Measurements from ENCODE around the gene SNCA. TPM values are rescaled to one million over a fixed set of nuclear protein-coding genes. Genes with fewer than 3 reads are reported as not detected.

Gene SNCA
- total RNA-seq, 2 experiments from 2014 or later, result 1.0 to 1.1 TPM

DNA sequence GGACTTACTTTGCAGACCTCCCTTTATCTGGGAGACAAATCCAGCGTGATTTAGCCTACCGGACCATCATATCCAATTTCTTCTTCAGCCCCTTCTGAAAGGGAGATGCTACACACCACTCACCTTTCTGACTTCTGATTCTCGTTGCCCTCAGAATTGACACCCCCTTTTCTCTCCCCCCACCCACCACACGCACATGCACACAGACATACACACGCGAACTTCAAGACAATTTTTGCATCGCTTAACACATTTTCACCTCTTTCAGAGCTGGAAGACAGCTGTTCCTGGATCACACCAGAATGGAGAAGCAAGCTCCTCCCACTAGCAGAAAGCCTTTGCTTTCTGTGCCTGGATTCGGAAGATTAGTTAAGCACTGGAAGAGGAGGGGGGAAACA lies 1.0 kb upstream of the SNCA start:
- no peak for DNase-seq
- Mint-ChIP-seq H3K4me3 (peak overlapping the region; percentile 78), H3K4me1 (ENCODE audit: low read depth) (peaks cover 17% of the 10 kb centered on the region), H3K9me3 (no peaks in the 10 kb centered on the region), H3K27me3 (ENCODE audit: low read depth) (peaks cover 52% of the 10 kb centered on the region), H3K36me3 (ENCODE audit: low read depth) (no peaks in the 10 kb centered on the region), H3K27ac (no peak overlapping the region)
- intact Hi-C loops (cut with micrococcal nuclease), result loop anchor here (1.0 to 2.0 kb wide), 3 partner anchors 57 to 1015 kb away; partner anchors contain the start of gene MMRN1
- CTCF ChIA-PET, result interaction anchor here (0.5 to 1.0 kb wide), 5 partner anchors 65 to 1773 kb away, joined by 4 to 6 read pairs (median 4); no protein-coding TSS in a partner anchor

DNA sequence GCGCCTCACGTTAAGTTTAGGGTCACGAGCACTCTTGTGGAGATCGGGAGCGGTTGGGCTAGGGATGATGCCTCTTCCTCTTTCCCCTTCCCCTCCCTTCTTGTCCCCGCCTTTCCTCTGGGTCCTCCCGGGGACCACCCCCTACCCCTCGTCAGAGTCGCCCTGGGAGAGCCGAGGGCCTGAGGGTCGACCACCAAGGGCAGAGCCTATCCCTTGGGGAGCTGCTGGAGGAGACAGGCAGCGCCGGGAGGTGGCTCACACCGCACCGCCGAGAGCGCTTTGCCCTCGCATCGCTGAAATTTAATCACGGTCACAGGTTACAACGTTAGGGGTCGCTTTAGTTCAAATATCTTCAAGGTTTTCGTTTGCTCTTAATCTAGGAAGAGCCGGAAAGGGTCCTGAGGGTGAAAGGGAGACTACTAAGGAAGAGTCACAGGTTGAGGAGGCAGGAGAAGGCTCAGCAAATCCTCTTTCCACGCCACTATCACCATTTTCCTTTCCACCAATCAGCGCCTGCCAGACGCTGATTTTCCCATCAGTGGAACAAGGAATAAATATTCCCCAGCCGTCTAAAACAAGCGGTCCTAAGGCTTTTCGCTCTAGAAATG lies 528 bp upstream of the SNCA start:
- intact Hi-C loops (cut with micrococcal nuclease), result loop anchor here (1.0 to 2.0 kb wide), 3 partner anchors 57 to 1015 kb away; partner anchors contain the start of gene MMRN1
- Mint-ChIP-seq H3K4me1 (ENCODE audit: low read depth) (peaks cover 17% of the 10 kb centered on the region), H3K9me3 (no peaks in the 10 kb centered on the region), H3K27ac (no peak overlapping the region), H3K36me3 (ENCODE audit: low read depth) (no peaks in the 10 kb centered on the region), H3K27me3 (ENCODE audit: low read depth) (peaks cover 52% of the 10 kb centered on the region), H3K4me3 (peak overlapping the region; percentile 78)
- CTCF ChIA-PET, result interaction anchor here (0.7 to 1.0 kb wide), 2 partner anchors 66 to 325 kb away, joined by 4 read pairs; no protein-coding TSS in a partner anchor
- DNase-seq, result peak; percentile 53

DNA sequence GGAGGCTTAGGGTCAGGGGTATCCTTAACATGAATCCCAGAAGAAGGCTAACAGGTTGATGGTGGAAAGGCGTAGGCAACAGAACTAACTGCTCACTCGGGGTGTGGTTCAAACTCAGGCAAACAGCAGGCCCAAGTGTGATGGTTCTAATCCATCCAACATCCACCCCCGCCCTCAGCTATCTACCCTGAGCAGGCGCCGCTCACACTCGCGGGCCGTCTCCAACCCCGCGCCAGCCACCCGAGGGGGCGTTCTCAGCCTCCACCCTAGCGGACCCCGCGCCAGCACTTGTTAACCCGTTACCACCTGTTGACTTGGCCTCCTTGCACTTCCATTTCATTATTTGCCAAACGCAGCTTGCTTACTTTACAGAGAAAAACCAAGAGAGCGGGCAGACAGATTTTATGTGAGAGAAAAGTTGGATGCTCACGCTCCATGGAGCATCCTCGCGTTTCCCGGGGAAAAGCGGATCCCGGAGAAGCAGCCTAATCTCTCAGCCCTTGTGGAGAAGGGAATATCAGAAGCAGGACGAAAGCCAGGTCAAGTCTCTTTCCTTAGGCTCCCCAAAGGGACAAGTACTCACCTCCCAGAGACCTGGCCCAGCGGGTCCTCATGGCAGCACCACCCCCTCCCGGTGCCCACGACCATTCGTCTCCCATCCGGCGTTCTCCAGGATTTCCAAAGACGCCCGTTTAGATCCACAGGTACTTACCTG lies 773 bp downstream of the SNCA start:
- Mint-ChIP-seq H3K27ac (no peak overlapping the region), H3K4me3 (peak overlapping the region; percentile 60), H3K27me3 (ENCODE audit: low read depth) (peaks cover 48% of the 10 kb centered on the region), H3K9me3 (no peaks in the 10 kb centered on the region), H3K36me3 (ENCODE audit: low read depth) (no peaks in the 10 kb centered on the region), H3K4me1 (ENCODE audit: low read depth) (peaks cover 17% of the 10 kb centered on the region)
- CTCF ChIA-PET, result no interaction called here
- DNase-seq, result no peak
- intact Hi-C loops (cut with micrococcal nuclease), result loop anchor here (2.0 kb wide), 2 partner anchors 59 to 1013 kb away; partner anchors contain the start of gene MMRN1

DNA sequence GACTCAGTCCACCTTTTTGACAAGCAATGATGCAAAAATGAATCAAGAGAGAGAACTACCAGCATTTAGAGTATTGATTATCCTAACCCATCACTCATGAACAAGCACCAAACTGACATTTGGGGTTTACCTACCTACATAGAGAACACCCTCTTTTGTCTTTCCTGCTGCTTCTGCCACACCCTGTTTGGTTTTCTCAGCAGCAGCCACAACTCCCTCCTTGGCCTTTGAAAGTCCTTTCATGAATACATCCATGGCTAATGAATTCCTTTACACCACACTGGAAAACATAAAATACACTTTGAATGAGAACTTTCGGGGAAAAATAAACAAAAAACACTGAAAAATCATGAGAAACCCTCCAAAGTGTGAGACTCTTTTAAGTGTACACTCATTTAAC lies 1.5 kb downstream of the SNCA start:
- Mint-ChIP-seq H3K27me3 (ENCODE audit: low read depth) (peaks cover 44% of the 10 kb centered on the region), H3K4me3 (no peak overlapping the region), H3K27ac (no peak overlapping the region), H3K4me1 (ENCODE audit: low read depth) (peaks cover 17% of the 10 kb centered on the region), H3K9me3 (no peaks in the 10 kb centered on the region), H3K36me3 (ENCODE audit: low read depth) (no peaks in the 10 kb centered on the region)
- no peak for DNase-seq
- CTCF ChIA-PET, result no interaction called here
- intact Hi-C loops (cut with micrococcal nuclease), result no loop called here

DNA sequence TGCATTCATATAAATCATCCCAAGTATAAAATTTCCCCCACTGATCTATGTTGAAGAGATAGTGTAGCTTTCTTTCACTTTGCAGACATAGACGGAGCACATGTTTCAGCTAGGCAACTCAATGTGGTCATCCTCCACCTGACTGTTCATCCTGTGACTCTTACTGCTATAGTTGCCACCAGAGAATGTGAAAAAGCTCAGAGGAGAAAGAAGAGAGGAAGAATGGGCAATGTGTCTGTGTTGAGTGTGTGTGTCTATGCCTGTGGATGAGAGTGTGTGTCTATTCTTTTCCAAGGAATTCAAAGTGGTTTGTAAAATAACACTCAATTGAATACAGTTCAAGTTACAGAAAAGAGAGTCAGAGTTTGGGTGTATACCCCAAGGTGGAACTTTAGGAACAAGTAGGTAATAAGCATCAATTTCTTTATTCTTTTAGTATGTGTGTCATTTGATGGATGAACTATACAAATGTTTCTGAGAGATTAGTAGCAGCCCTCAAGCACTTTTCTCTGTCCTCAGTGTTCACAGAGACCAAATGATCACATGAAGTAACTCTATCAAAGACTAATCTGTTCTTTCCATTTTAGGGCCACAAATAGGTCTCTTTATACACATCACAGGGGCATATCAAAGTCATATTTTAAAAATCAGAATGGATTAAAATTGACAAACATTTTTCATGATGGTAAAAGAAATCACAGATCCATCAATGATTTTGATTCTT lies 2.3 kb downstream of the SNCA start:
- H3K27ac Mint-ChIP-seq, result no peak overlapping the region
- H3K27me3 Mint-ChIP-seq (ENCODE audit: low read depth), result peaks cover 42% of the 10 kb centered on the region
- no peak for DNase-seq
- no peak overlapping the region for H3K4me3 Mint-ChIP-seq
- H3K9me3 Mint-ChIP-seq, result no peaks in the 10 kb centered on the region
- CTCF ChIA-PET, result no interaction called here
- peaks cover 23% of the 10 kb centered on the region for H3K4me1 Mint-ChIP-seq (ENCODE audit: low read depth)
- H3K36me3 Mint-ChIP-seq (ENCODE audit: low read depth), result no peaks in the 10 kb centered on the region
- intact Hi-C loops (cut with micrococcal nuclease), result no loop called here

DNA sequence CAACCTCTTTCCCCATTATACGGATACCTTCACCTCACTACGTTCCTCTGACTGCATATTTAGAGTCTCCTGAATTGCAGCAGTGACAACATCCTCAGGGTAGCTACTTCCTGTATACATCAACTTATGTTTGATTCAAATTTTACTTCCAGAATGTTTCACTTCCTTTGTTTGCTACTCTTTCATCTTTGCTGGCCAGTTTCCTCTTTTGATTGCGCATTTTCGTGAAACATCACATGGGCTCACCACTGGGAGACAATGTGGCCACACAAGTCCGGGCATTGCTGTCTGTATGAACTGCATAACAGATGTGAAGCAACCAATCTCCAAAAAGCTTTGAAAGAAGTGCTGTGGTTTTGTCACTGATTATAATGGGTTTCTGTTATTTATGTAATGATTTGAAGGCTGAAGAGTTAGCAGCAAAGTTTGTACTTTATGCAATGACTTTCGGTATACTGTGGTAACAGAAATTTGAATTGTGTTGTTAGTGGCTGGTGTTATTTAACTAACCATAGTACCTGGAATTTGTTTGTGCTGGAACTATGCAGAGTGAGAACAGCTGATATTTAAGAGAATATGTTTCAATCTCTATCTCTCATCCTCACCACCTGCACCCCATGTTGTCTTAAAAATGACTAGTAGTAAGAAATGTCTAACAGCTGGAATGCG lies 7.4 kb downstream of the SNCA start:
- peak; percentile 59 for DNase-seq
- peak overlapping the region; percentile 19 for H3K4me3 Mint-ChIP-seq
- CTCF ChIA-PET, result no interaction called here
- H3K27me3 Mint-ChIP-seq (ENCODE audit: low read depth), result peaks cover 9% of the 10 kb centered on the region
- peaks cover 12% of the 10 kb centered on the region for H3K4me1 Mint-ChIP-seq (ENCODE audit: low read depth)
- H3K27ac Mint-ChIP-seq, result peak overlapping the region; percentile 4
- H3K36me3 Mint-ChIP-seq (ENCODE audit: low read depth), result no peaks in the 10 kb centered on the region
- intact Hi-C loops (cut with micrococcal nuclease), result loop anchor here (2.0 kb wide), 1 partner anchor 535 kb away; no protein-coding TSS in a partner anchor
- H3K9me3 Mint-ChIP-seq, result no peaks in the 10 kb centered on the region

DNA sequence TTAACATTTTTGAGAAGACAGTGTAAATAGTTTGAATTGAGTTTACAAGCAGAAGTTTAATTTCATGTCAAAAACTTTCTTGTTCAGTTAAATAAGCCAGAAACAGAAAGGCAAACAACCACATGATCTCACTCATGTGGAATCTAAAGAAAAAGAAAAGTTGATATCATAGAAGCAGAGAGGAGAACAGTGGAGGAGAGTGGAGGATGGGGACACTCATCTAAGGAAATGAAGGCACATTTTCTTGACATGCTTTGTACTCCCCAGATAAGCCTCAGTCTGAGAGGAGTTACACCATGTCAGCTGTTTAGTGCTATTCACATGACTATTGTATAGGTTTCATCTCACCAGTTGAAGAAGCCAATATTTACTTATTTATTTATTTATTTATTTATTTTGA lies 13.5 kb downstream of the SNCA start:
- Mint-ChIP-seq H3K9me3 (no peaks in the 10 kb centered on the region), H3K4me1 (ENCODE audit: low read depth) (no peaks in the 10 kb centered on the region), H3K36me3 (ENCODE audit: low read depth) (no peaks in the 10 kb centered on the region), H3K27ac (no peak overlapping the region), H3K27me3 (ENCODE audit: low read depth) (no peaks in the 10 kb centered on the region), H3K4me3 (no peak overlapping the region)
- no peak for DNase-seq
- CTCF ChIA-PET, result no interaction called here
- intact Hi-C loops (cut with micrococcal nuclease), result no loop called here

DNA sequence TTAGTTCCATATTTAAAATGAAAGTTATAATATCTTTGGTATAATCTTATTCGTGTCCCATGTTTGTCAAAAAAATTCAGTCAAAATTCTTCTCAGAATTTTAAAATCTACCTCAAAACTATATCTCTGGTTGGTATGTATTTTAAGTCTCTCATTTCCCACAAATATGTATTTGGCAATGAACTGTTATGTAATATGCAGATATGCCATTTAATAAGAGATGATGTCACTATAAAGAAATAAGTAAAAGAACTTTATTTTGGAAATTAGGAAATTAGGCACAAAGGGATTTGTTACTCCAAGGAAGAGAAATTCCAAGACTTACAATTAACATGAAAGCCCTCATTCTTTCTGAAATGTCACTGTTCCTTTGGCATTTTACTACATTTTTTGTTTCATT lies 15.3 kb downstream of the SNCA start:
- no peaks in the 10 kb centered on the region for H3K36me3 Mint-ChIP-seq (ENCODE audit: low read depth)
- no peaks in the 10 kb centered on the region for H3K9me3 Mint-ChIP-seq
- no peaks in the 10 kb centered on the region for H3K4me1 Mint-ChIP-seq (ENCODE audit: low read depth)
- intact Hi-C loops (cut with micrococcal nuclease), result no loop called here
- H3K27ac Mint-ChIP-seq, result no peak overlapping the region
- CTCF ChIA-PET, result no interaction called here
- no peak overlapping the region for H3K4me3 Mint-ChIP-seq
- no peak for DNase-seq
- no peaks in the 10 kb centered on the region for H3K27me3 Mint-ChIP-seq (ENCODE audit: low read depth)

DNA sequence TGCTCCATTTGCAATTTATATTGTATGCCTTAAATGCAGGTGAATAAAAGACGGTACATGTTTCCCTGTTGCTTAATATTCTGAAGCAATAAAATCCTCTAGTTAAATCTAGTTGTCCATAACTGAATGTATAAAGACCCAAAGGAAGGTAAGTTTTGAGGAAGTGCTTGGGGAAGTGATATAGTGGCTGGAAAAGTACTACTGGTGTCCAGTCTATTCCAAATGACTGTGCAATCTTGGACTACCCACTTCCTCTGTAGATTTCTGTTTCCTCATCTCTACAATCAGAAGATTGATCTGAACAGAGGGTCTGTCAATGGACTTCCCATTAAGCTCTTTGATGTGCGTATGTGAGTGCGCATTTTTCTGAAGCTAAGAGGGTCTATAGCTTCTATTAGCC lies 17.0 kb downstream of the SNCA start:
- CTCF ChIA-PET, result no interaction called here
- Mint-ChIP-seq H3K4me1 (ENCODE audit: low read depth) (no peaks in the 10 kb centered on the region), H3K27ac (no peak overlapping the region), H3K4me3 (no peak overlapping the region), H3K27me3 (ENCODE audit: low read depth) (no peaks in the 10 kb centered on the region), H3K36me3 (ENCODE audit: low read depth) (no peaks in the 10 kb centered on the region), H3K9me3 (no peaks in the 10 kb centered on the region)
- intact Hi-C loops (cut with micrococcal nuclease), result no loop called here
- no peak for DNase-seq

DNA sequence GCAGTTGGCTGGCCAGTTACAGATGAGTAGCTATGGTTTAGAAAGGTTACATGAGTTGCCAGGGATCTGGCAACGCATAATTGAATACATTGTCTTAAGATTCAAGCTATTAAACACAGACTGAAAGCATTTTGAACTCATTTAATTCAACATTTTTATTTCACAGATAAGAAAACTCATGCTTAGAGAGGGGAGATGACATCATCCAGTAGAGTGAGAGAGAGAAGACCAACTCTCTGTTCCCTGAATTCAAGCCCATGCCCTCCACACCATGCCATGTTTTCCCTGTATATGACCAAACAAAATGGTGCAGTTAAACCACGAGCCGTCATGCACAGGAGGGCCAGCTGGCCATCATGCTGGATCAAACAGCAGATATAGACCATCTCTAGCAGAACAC lies 22.6 kb downstream of the SNCA start:
- no peaks in the 10 kb centered on the region for H3K27me3 Mint-ChIP-seq (ENCODE audit: low read depth)

DNA sequence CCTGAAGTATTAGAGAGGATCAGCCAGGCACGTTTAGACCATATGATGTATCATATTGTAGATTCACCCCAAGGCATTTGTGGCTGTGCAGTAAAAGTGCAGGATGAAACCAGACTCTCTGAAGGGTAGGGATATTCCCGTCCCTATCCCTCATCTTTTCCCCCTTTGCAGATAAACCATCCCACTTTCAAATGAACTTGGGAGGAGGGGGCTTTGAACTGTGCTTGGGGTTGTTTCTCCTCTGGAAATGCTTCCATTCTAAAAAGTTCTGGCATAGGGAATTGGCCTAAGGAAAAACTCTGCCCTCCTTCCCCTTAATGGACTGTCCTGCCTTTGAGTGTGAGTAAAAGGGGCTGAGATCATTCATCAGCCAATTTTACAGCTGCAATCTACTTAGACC lies 23.8 kb downstream of the SNCA start:
- no peak for DNase-seq
- intact Hi-C loops (cut with micrococcal nuclease), result no loop called here
- H3K4me3 Mint-ChIP-seq, result no peak overlapping the region
- no peaks in the 10 kb centered on the region for H3K9me3 Mint-ChIP-seq
- CTCF ChIA-PET, result no interaction called here
- H3K27me3 Mint-ChIP-seq (ENCODE audit: low read depth), result no peaks in the 10 kb centered on the region
- H3K36me3 Mint-ChIP-seq (ENCODE audit: low read depth), result no peaks in the 10 kb centered on the region
- H3K27ac Mint-ChIP-seq, result no peak overlapping the region
- no peaks in the 10 kb centered on the region for H3K4me1 Mint-ChIP-seq (ENCODE audit: low read depth)

More for the DNA sequence above, 22.6 kb downstream of the SNCA start:
- CTCF ChIA-PET, result no interaction called here
- no peak for DNase-seq
- Mint-ChIP-seq H3K9me3 (no peaks in the 10 kb centered on the region), H3K4me1 (ENCODE audit: low read depth) (no peaks in the 10 kb centered on the region), H3K4me3 (no peak overlapping the region), H3K27ac (no peak overlapping the region), H3K36me3 (ENCODE audit: low read depth) (no peaks in the 10 kb centered on the region)
- intact Hi-C loops (cut with micrococcal nuclease), result no loop called here

DNA sequence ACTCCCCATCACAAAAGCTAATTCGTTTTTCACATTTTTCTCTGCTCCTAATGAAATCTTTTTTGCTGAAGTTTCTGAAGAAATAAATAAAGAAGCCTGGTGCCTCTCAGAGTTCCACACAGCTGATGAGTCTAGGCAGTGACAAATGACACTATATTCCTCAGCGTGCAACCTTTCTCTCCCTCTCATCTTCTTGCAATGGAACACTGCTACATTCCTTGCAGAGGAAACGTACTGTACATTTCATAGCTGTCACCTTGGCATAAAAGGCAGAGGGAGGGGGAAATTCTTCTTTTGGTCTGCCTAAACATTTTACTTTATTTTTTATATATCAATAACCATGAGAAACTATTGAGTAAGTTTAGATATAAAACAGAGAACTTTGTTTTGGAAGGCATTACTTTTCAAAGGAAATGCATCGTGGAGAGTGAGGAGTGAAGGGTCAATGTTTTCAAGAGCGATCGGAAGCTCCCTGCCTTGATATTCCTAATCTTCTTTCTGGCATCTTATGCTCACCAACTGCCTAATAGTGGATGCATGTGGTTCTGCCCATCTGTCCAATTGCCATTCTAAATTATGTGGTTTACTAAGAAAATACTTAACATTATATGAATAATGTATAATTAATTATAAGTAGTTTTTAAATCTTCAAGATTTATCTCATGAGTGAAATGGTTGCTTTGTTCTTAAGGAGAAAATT lies 29.4 kb downstream of the SNCA start:
- CTCF ChIA-PET, result no interaction called here
- Mint-ChIP-seq H3K4me3 (no peak overlapping the region), H3K36me3 (ENCODE audit: low read depth) (no peaks in the 10 kb centered on the region), H3K4me1 (ENCODE audit: low read depth) (no peaks in the 10 kb centered on the region), H3K27me3 (ENCODE audit: low read depth) (no peaks in the 10 kb centered on the region), H3K27ac (no peak overlapping the region), H3K9me3 (no peaks in the 10 kb centered on the region)
- intact Hi-C loops (cut with micrococcal nuclease), result no loop called here
- no peak for DNase-seq

Measured in activated naive CD4-positive, alpha-beta T cell treated with anti-CD3 and anti-CD28 coated beads for 36 hours (primary cell).